GM19468 (cell line): ENCODE data around the gene COX5A.
"Not testable (repeated sequence)": the region's sequence is repeated elsewhere in the genome, so short reads cannot be mapped to it uniquely, and the experiment has no call there.

Experiments
- ATAC-seq: cut with Tn5 transposase; IDR thresholded peaks from one replicate; pipeline ENCODE4 v1.9.1; 2021; ENCODE audit warnings: mild to moderate bottlenecking, moderate library complexity, moderate number of reproducible peaks; ENCODE audit not compliant: unreplicated experiment; ENCODE audit errors: extremely low read depth

COX5A gene

DNA sequence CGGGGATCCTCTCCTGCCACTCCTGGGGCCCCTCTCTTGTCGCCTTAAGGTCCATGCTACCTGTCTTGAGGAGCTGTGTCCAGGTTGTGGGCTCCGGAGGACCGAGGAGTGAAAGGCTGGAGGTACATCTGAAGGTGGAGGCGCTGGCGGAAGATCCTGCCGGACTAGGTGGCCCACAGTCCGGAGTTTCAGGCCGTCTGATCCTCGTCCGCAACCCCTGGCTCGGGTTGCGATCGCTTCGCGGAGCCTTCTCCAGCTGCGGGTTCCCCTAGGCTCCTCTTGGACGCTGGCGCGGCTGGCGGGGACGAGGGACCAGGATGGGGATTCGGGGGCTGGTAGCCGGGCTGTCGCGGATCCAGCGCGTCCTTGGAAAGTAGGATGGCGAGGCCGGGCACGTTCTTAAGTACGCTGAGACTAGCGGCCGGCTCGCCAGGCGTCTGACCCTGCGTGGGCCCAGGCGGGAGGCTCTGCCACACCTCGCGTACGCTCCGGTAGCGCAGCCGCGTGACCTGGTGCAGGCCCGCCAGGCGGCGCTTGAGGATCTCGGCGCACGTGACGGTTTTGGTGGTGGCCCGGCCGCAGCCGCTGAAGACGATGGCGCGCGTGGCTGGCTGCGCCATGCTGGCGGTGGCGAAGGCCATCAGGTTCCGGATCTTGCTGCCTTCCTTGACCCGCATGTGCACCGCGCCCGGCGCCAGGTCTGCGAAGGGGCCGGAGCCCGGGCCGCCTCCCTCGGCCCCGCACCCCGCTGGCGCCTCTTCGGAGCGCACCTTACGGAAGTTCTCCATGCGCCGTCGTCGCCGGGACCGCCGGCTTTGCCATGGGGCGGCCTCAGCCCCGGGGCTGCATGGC, 18.1 kb upstream of the COX5A start:
- ATAC-seq = peak; percentile 16

DNA sequence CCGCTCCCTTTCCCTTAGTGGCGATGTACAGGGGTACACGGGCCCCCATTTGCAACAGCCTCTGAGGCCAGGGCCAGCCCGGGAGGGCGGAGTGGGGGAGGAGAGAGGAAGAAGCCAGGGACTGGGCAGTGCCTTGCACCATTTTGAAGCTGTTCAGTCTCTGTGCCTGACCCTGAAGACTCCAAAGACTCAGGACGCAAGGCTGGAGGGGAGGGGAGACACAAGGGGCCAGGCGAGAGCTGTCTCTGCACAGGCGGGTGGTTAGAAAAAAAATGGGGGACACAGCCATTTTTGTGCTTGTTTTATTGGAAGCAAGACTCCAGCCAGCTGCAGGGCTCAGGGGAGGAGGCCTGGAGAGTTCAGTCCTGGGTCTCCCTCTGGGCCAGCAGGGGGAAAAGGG, 17.1 kb upstream of the COX5A start:
- no peak for ATAC-seq

DNA sequence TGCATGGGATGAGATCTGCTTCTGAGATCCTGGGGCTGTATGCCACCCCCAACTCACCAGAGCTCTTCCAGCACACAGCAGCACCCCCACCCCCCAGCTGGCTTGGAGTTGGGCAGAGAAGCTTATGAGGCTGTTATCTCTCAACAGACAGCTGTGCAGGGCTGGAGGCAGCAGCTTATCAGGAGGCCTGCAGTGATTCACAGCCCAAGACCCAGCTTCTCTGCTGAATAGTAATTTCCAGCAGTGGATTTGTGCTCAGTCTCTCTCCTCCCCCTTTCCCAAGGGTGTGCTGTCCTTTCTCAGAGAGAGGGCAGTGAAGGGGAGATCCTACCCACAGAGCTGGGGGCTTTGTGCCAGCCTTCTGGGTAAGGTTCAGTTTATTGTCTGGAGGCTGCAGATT, 16.6 kb upstream of the COX5A start:
- ATAC-seq = no peak

DNA sequence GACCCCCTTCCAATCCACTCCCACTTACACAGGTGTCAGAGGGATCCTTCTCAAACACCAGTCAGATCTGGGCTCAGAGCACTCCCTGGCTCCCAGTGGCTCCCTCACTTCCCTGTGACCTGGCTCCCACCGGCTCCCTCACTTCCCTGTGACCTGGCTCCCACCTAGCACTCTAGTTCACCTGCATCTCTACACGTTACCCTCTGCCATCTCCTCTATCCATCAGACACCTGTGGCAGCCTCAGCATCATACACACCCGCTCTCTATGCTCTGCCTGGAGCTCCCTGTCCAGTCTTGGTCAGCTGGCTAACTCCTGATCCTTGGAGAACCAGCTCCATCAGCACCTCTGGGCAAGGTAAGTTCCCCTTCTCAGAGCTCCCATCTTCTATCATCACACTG, 13.1 kb upstream of the COX5A start:
- ATAC-seq = no peak

DNA sequence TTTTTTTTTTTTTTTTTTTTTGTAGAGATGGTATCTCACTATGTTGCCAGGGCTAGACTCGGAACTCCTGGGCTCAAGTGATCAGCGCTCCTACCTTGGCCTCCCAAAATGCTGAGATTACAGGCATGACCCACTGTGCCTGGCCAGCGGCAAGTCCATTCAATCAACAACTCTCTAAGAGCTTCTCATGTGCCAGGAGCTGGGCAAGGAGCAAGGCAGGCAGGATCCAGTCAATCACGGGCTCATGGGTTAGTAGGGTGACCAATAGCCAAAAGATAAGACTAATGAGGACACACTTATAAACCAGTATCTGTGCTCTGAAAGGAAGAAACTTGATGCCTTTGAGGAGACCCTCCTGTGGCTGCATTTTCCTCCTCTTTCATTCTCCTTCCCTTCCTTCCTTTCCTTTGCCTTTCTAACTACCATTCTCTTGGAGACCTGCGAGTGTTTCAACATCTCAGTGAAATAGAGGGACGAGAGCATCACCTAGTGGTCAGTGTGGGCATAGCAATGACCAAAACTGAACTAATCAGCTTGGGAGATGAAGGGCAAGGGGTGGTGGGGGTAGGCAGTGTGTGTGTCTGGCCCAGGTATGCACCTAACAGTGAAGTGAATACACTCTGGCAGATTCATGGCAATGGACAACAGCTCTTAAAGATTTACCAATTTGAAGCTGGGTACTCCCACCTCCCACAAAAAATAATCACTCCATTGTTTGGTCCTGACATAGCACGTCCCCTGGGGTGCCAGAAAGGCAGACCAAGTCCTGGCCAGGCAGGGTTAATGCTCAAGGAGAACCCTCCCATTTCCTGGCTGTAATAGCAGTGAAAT, 12.4 kb upstream of the COX5A start:
- ATAC-seq = no peak

DNA sequence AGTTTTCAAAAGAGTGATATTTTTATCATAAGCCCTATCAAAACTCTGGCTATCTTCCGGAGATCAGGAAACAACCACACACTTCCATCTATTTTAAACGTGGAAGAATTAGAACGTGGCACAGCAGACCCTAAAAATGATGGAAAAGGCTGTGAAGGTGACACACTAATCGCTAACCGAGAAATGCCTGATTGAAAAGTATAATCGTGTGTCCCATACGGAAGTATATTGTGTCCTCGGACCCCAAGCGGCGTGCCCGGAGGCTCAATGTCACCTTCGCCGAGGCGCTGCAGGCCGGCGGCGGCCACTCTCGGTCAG, 642 bp downstream of the COX5A start:
- ATAC-seq = no peak

DNA sequence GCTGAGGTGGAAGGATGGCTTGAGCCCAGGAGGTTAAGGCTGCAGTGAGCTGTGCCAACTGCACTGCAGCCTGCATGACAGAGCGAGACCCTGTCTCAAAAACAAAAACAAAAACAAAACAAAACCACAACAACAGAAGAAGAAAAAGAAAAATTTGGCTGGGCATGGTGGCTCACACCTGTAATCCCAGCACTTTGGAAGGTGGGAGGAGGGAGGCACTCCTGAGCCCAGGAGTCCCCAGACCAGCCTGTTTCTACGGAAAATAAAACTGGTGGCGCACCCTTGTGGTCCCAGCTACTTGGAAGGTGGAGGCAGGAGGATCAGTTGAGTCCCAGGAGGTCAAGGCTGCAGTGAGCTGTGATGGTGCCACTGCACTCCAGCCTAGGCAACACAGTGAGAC, 2.7 kb downstream of the COX5A start:
- not testable (repeated sequence) for ATAC-seq

DNA sequence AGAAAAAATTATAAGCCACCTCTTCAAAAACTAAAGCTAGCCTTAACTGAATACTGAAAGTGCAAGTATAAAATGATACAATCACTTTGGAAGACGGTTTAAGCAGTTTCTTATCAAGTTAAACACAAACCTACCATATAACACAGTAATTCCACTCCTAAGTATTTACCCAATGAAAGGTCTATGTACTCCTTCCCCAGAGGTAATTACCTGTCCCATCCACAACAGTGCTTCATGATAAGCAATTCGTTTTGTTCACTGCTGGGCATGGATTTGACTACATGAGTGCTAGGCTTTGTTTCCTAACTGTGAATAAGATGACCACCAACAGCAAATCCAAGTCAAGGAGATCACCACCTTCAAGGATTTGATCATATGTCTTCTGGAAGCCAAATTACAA, 4.3 kb downstream of the COX5A start:
- ATAC-seq = no peak

DNA sequence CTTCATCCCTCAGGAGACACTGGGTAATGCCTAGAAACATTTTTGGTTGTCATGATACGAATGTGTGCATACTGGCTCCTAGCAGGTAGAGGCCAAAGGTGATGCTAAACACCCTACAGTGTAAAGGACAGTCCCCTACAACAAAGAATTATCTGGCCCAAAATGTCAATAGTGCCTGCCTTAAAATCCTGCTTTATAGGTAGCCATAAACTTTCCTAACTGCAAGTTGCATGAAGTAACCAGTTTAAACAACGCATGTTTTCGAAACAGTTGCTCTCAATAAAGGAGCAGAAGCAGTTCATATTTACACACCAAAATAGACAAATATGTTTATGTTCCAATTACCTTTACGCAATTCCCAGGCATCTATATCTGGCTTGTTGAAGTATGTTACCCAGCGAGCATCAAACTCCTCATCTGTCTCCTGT, 9.1 kb downstream of the COX5A start:
- ATAC-seq = no peak

DNA sequence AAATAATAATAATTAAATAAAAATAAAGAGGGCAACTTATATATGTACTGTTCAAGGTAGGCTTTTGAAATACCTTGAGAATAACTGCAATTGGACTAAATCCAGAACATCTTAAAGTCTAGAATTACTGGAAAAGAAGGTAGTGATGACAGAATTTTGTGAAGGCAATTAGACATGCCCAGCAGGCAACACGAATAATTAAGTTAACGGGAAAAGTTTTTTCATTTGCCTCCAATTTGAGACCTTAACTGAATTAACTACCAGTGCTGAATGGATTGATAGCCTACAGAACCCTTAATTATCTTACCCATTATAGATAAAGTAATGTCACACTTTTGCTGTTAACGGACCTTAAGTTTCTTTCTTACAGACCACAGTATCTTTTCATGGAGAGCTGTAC, 13.3 kb downstream of the COX5A start:
- no peak for ATAC-seq

DNA sequence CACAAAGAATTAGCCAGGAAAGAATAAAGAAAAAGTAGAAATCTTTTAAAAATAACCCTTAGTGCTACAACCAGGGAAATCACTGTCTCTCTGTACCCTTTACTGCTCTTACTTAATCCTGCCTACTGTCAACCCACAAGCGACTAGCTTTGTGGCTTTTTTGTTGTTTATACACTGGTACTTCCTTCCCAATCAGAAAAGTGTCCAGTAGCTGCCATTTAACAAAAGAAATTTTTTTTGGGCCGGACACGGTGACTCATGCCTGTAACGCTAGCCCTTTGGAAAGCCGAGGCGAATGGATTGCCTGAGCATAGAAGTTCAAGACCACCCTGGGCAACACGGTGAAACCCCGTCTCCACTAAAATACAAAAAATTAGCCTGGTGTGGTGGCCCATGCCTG, 17.4 kb downstream of the COX5A start:
- no peak for ATAC-seq

DNA sequence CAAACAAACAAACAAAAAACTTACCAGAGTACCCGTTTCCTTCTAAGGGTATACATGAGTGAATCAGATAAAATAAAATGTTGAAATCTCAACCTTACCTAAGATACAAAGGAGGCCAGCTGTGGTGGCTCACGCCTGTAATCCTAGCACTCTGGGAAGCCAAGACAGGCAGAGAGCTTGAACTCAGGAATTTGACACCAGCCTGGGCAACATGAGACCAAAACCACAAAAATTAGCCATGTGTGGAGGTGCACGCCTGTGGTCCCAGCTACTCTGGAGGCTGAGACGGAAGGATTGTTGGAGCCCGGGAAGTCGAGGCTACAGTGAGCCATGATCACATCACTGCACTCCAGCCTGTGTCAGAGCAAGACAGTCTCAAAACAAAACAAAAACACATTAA, 20.2 kb downstream of the COX5A start:
- no peak for ATAC-seq

DNA sequence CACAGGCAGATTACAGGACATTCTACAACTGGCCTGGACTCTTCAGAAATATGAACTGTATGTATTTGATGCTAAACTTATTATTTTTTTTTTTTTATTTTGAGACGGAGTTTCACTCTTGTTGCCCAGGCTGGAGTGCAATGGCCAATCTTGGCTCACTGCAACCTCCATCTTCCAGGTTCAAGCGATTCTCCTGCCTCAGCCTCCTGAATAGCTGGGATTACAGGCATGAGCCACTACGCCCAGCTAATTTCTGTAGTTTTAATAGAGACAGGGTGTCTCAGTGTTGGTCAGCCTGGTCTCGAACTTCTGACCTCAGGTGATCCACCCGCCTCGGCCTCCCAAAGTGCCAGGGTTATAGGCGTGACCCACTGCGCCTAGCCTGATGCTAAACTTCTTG, 24.1 kb downstream of the COX5A start:
- not testable (repeated sequence) for ATAC-seq

DNA sequence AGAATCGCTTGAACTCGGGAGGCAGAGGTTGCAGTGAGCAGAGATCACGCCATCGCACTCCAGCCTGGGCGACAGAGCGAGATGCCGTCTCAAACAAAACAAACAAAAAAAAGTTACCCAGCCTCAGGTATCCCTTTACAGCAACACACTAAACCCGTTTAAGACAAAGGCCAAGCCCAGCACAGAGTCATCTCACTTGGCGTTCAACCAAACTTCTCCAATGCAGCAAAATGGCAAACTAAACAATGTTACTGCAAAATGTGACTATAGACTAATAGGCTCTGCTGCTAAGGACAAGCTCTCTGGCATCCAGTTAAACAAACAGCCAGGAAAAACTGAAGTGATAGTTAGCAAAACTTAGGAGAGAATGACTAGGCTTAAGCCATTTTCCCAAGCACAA, 24.8 kb downstream of the COX5A start:
- no peak for ATAC-seq

DNA sequence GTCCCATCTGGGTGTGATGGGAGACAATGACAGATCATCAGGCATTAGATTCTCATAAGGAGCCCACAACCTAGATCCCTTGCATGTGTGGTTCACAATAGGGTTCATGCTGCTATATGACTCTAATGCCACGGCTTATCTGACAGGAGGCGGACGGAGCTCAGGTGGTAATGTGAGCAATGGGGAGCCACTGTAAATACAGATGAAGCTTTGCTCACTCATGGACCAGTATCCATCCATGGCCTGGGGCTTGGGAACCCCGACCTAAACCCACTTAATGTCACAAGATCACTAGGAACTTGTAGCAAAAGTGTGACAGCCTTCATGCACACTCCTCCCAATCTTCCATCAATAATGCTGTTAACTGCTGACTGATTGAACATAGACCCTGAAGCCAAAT, 29.2 kb downstream of the COX5A start:
- ATAC-seq = no peak

DNA sequence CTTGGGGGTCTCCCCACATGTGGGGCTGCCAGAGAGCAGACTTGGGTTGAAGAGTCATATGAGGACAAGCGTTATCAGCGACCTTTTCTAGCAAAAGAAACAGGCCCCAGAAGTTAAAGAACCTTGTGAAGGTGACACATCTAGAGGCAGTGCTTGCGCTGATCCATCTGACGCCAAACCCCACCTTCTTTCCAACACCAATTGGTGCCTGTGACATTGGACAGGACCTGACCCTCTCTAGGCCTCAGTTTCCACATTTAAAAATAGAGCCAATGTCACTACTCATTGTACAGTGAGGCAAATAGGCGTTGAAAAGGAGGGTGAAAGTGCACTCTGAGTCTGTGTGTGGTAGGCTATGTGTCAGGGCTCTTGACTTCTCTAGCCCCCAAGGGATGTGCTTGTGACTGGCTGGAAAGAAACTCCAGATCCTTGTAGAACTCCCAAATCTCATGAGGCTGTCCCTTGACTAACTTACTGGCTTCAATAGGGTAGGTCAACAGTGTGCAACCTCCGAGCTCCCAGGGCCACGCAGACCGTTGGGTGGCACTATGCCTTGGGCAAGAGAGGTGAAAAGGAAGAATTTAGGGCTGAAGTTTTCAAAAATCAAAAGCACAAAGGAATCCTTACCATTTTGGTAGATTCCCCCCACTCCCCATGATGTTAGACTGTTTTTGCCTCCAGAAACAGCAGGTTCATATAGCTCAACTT, 30.6 kb downstream of the COX5A start:
- no peak for ATAC-seq

DNA sequence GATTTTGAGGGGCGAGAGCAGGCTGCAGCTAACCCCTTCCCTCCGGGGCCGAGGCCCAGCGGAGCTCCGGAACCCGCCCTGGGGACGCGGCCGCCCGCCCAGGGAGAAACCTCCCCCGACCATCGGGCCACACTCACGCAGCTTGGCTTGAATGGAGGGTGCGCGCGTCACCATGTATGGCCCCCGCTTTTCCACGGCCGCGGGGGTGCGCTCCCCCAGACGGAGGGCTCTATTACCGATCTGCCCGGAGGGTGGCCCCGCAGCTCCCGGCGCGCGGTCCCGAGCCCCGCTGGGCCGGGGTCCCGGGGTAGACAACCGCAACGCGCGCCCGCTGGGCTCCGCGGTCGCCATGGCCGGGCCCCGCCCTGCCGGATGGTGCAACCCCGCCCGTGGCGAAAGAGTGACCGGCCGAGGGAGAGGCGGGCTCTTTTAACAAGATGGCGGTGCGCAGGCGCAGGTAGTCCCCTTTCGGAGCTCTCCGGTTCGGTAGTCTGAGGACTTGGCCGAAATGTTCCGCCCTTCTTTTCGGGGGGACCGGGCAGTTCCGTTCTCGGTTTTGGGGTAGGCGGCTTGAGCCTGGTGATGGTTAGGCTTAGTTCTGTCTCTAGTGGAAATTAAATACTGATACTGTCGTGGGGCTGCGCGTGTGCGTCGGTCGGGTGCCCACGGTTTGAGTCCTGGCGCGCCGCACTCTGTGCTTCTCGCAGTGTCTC, 31.3 kb downstream of the COX5A start, which contains the start of gene FAM219B:
Gene FAM219B (minus strand): TSS at position 402 of the 713 bp plus-strand sequence. CDS start 51 bp downstream, at position 351.
- no peak for ATAC-seq

DNA sequence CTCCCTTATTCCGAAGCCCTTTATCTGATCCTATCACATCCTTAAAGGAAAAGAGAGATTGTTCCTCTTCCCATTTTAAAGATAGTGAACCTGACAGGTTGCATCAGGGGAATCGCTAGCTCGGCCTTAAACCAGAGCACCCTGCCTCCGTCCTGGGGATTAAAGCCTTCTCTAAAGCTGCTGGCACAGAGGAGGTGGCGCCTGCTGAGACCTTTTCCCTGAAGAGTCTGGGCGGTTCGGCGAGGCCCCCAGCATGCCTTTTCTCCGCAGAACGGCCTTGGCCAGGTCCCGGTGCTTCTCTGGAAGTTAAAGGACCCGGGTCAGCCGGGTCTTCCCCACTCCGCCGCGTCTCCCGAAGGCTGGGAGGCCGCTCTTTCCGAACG, 31.8 kb downstream of the COX5A start:
- no peak for ATAC-seq

DNA sequence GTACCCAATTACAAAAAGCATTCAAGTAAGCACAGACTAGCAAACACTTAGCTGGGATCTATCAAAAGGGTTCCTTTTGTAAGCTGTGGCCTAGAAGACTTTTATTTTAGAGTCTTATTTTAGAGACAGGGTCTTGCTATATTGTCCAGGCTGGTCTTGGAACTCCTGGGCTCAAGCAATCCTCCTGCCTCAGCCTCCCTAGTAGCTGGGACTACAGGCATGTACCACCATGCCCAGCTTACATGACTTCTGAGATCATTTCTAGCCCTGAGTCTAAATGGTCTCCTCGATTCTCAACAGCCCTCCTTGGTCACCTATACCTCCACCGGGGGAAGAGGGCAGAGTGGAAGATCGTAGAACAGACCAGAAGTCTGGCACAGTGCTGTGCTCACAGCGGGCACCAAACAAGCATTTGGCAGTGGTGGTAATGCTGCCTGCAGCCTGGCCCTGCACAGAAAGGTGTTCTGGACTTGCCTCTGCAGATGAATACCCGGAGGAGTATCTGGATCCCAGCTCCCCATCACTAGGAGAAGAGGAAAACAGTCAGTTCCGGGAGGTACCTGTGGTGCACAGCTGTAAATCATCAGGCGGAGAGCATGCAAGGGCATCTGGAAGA, 33.6 kb downstream of the COX5A start:
- ATAC-seq = no peak

DNA sequence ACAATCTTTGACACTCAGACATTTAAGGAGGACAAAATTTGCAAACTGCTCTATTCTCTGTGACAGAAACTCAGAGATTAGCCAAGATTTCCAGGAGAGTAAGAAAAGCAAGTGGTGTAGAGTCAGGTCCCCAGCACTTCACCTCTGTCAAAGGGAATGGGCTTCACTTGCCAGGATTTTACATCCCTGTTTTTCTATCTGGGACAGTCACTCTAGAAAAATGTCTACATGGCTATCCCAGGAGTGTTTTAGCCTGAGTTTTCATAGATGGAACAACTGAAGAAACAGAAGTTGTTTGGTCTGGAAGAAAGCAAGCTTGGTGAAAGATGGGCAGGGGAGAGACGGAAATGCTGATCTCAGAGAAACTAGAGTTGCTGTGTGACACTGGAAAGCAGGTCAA, 34.2 kb downstream of the COX5A start:
- ATAC-seq = no peak
